ENCODE measurements around the gene SLC9C1. TPM values are rescaled to one million over a fixed set of nuclear protein-coding genes. Genes with fewer than 3 reads are reported as not detected.

Gene SLC9C1
- total RNA-seq, 1 donor: 0.10 TPM

GRCh38 chr3:112096176-112096575, 197.8 kb downstream of the SLC9C1 start:
- Histone ChIP-seq H3K4me1 (ENCODE audit: insufficient read depth, low read length) (peaks cover 8% of the 10 kb centered on the region), H3K27me3 (ENCODE audit: insufficient read depth, low read length) (peaks cover 30% of the 10 kb centered on the region), H3K9me3 (ENCODE audit: low read depth, low read length) (no peaks in the 10 kb centered on the region), H3K4me3 (ENCODE audit: low read length) (no peak overlapping the region)

GRCh38 chr3:112095731-112096130, 198.3 kb downstream of the SLC9C1 start:
- no peak overlapping the region for H3K4me3 ChIP-seq (ENCODE audit: low read length)
- H3K4me1 ChIP-seq (ENCODE audit: insufficient read depth, low read length): peaks cover 11% of the 10 kb centered on the region
- H3K9me3 ChIP-seq (ENCODE audit: low read depth, low read length): no peaks in the 10 kb centered on the region
- H3K27me3 ChIP-seq (ENCODE audit: insufficient read depth, low read length): peaks cover 30% of the 10 kb centered on the region

- Histone ChIP-seq H3K4me1 (ENCODE audit: insufficient read depth, low read length) (peaks cover 18% of the 10 kb centered on the region), H3K4me3 (ENCODE audit: low read length) (no peak overlapping the region), H3K27me3 (ENCODE audit: insufficient read depth, low read length) (peaks cover 50% of the 10 kb centered on the region), H3K9me3 (ENCODE audit: low read depth, low read length) (no peaks in the 10 kb centered on the region)
These were observed 200.9 kb downstream of the SLC9C1 start for GRCh38 chr3:112093180-112093522.

- H3K4me1 ChIP-seq (ENCODE audit: insufficient read depth, low read length): peaks cover 18% of the 10 kb centered on the region
- H3K4me3 ChIP-seq (ENCODE audit: low read length): no peak overlapping the region
- H3K27me3 ChIP-seq (ENCODE audit: insufficient read depth, low read length): peaks cover 50% of the 10 kb centered on the region
- H3K9me3 ChIP-seq (ENCODE audit: low read depth, low read length): no peaks in the 10 kb centered on the region
These were observed 201.4 kb downstream of the SLC9C1 start for GRCh38 chr3:112092496-112093179.

GRCh38 chr3:112090887-112091586, 203.0 kb downstream of the SLC9C1 start:
- Histone ChIP-seq H3K4me3 (ENCODE audit: low read length) (no peak overlapping the region), H3K4me1 (ENCODE audit: insufficient read depth, low read length) (peaks cover 27% of the 10 kb centered on the region), H3K9me3 (ENCODE audit: low read depth, low read length) (no peaks in the 10 kb centered on the region), H3K27me3 (ENCODE audit: insufficient read depth, low read length) (peaks cover 49% of the 10 kb centered on the region)

Other genes starting within 250 kb of the SLC9C1 start
- gene C3orf52, start 207.8 kb downstream of the SLC9C1 start, total RNA-seq: 1.3 TPM
- gene GCSAM, start 161.0 kb downstream of the SLC9C1 start, total RNA-seq: 6.4 TPM
- 6.9 TPM for gene CD200, start 38.9 kb upstream of the SLC9C1 start, total RNA-seq
- 18.1 TPM for gene BTLA, start 205.3 kb upstream of the SLC9C1 start, total RNA-seq